ENCODE measurements around the gene ABCC5. TPM values are rescaled to one million over a fixed set of nuclear protein-coding genes. Genes with fewer than 3 reads are reported as not detected.

ABCC5 gene
- total RNA-seq, 1 experiment from 2014 or later = 37.6 TPM

- no peak overlapping the region for H3K4me3 Mint-ChIP-seq
- no peak for TF ChIP-seq CTCF (conservative IDR thresholded peaks at IDR 0.05)
- Histone ChIP-seq H4K8ac (replicated peaks; ENCODE audit: insufficient read length, low read depth, low read length) (no peak overlapping the region), H4K20me1 (ENCODE audit: control insufficient read depth, insufficient read depth, insufficient read length) (no peaks in the 10 kb centered on the region), H4K91ac (ENCODE audit: insufficient read length, low read depth, low read length) (no peak overlapping the region), H3K56ac (ENCODE audit: insufficient read length, low read depth, low read length) (no peak overlapping the region), H3K23ac (ENCODE audit: insufficient read length, low read depth, low read length) (no peak overlapping the region), H3K27ac (ENCODE audit: insufficient read length, low read depth, low read length) (no peak overlapping the region), H4K5ac (ENCODE audit: insufficient read length, low read depth, low read length) (no peak overlapping the region), H2BK120ac (ENCODE audit: low read depth, low read length, poor library complexity, severe bottlenecking) (no peak overlapping the region), H3K79me2 (ENCODE audit: insufficient read depth, low read length) (no peaks in the 10 kb centered on the region), H3K4me1 (ENCODE audit: insufficient read depth, low read length) (no peaks in the 10 kb centered on the region), H2AK5ac (ENCODE audit: insufficient read length, low read length) (no peak overlapping the region), H2BK15ac (ENCODE audit: low read depth, low read length) (no peak overlapping the region), H3K27me3 (ENCODE audit: insufficient read depth, low read length) (no peaks in the 10 kb centered on the region), H3K4me2 (ENCODE audit: insufficient read depth, insufficient read length, low read length) (no peak overlapping the region), H2AFZ (ENCODE audit: low read length) (no peak overlapping the region), H3K9ac (ENCODE audit: extremely low read depth, insufficient read length, low read length) (no peak overlapping the region), H3K18ac (ENCODE audit: insufficient read length, low read depth, low read length) (no peak overlapping the region), H2BK20ac (ENCODE audit: low read depth, low read length, poor library complexity, severe bottlenecking) (no peak overlapping the region), H3T11ph (ENCODE audit: low read length) (no peak overlapping the region), H2BK5ac (ENCODE audit: insufficient read length, low read length) (no peak overlapping the region), H2BK12ac (ENCODE audit: insufficient read length, low read depth, low read length) (no peak overlapping the region), H3K23me2 (ENCODE audit: insufficient read length, low read depth, low read length, poor library complexity, severe bottlenecking) (no peaks in the 10 kb centered on the region), H3K4ac (ENCODE audit: low read depth, low read length) (no peak overlapping the region), H3K79me1 (ENCODE audit: insufficient read depth, low read depth, low read length, poor library complexity, severe bottlenecking) (no peaks in the 10 kb centered on the region), H3K9me3 (ENCODE audit: control insufficient read depth, low read depth, low read length) (no peaks in the 10 kb centered on the region), H3K14ac (ENCODE audit: insufficient read depth, low read length) (no peak overlapping the region)
- DNase-seq = no peak
- no peaks in the 10 kb centered on the region for H3K9me3 Mint-ChIP-seq
- H3K36me3 Mint-ChIP-seq (ENCODE audit: insufficient read depth in 1 of 3, low read depth in 3 of 3) = peaks cover 10 to 60% (median 36%) of the 10 kb centered on the region in 3 experiments; a peak in 6 of 7 replicates
- no CpG with 5 or more reads among the region's 7 CpGs for WGBS (ENCODE audit: extremely low coverage, insufficient read length, low lambda C conversion rate)
- H3K4me1 Mint-ChIP-seq = no peaks in the 10 kb centered on the region
- no peaks in the 10 kb centered on the region for H3K27me3 Mint-ChIP-seq (ENCODE audit: low read depth)
- H3K27ac Mint-ChIP-seq = no peak overlapping the region
These were observed 92.7 kb downstream of the ABCC5 start for GRCh38 chr3:183924956-183925355.
